CD4-positive, alpha-beta memory T cell (primary cell): ENCODE data around the gene R3HDML. TPM values are rescaled to one million over a fixed set of nuclear protein-coding genes. Genes with fewer than 3 reads are reported as not detected.

Experiments used
- CTCF ChIA-PET: fragments of 350-600 bp; sonication (Branson Sonifier 250); formaldehyde crosslinking; loops from one replicate; lab custom pipeline; 2021; ENCODE audit warnings: inconsistent platforms; ENCODE audit not compliant: partially characterized antibody; lab: Charles Lee
- POLR2A ChIA-PET: fragments of 350-600 bp; sonication (Branson Sonifier 250); formaldehyde crosslinking; loops from one replicate; lab custom pipeline; 2021; ENCODE audit not compliant: partially characterized antibody; lab: Charles Lee
- DNase-seq, 5 donors: peaks; one replicate each; pipeline versions ENCODE4 v3.0.0 to v3.0.0-alpha.2; 2020 to 2022; ENCODE audit warnings: mixed read lengths in 1 of 5
- H3K27ac ChIP-seq: one replicate; pipeline ENCODE4 v1.7.0; 2013; ENCODE audit warnings: low read depth, low read length
- H3K27me3 ChIP-seq: 2 replicates; pipeline ENCODE4 v1.7.0; 2013; ENCODE audit warnings: mild to moderate bottlenecking, low read length, moderate library complexity; ENCODE audit not compliant: insufficient read depth
- H3K36me3 ChIP-seq: 2 replicates; pipeline ENCODE4 v1.7.0; 2013; ENCODE audit warnings: mild to moderate bottlenecking, low read length, moderate library complexity; ENCODE audit not compliant: insufficient read depth
- H3K4me1 ChIP-seq: 2 replicates; pipeline ENCODE4 v1.7.0; 2013; ENCODE audit warnings: mild to moderate bottlenecking, low read length, moderate library complexity; ENCODE audit not compliant: insufficient read depth
- H3K4me3 ChIP-seq, 2 donors: one replicate each; pipeline ENCODE4 v1.7.0; 2013; ENCODE audit warnings: low read length in 2 of 2, mild to moderate bottlenecking in 1 of 2
- H3K9me3 ChIP-seq, 2 donors: one replicate each; pipeline ENCODE4 v1.7.0; 2013; ENCODE audit warnings: low read length in 2 of 2, control low read depth in 1 of 2; ENCODE audit not compliant: control insufficient read depth in 1 of 2
- H3K27ac Mint-ChIP-seq, 7 donors: one replicate each; pipeline ENCODE4 v1.8.0; 2020 to 2021; ENCODE audit warnings: mixed read lengths in 7 of 7, mild to moderate bottlenecking in 6 of 7, inconsistent platforms in 3 of 7, moderate library complexity in 3 of 7
- H3K27me3 Mint-ChIP-seq, 2 donors: one replicate each; pipeline ENCODE4 v1.8.0; 2020 to 2021; ENCODE audit warnings: mixed read lengths in 2 of 2
- H3K36me3 Mint-ChIP-seq, 2 donors: one replicate each; pipeline ENCODE4 v1.8.0; 2020 to 2021; ENCODE audit warnings: mixed read lengths in 2 of 2, inconsistent platforms in 1 of 2, mild to moderate bottlenecking in 1 of 2
- H3K4me1 Mint-ChIP-seq, 4 donors: one replicate each; pipeline ENCODE4 v1.8.0; 2020 to 2021; ENCODE audit warnings: mixed read lengths in 4 of 4, mild to moderate bottlenecking in 1 of 4
- H3K4me3 Mint-ChIP-seq, 8 donors: one replicate each; pipeline ENCODE4 v1.8.0; 2020 to 2021; ENCODE audit warnings: mixed read lengths in 8 of 8, mild to moderate bottlenecking in 7 of 8, moderate library complexity in 6 of 8, inconsistent platforms in 3 of 8
- H3K9me3 Mint-ChIP-seq, 8 donors: one replicate each; pipeline ENCODE4 v1.8.0; 2020 to 2021; ENCODE audit warnings: mixed read lengths in 8 of 8, mild to moderate bottlenecking in 5 of 8, inconsistent platforms in 3 of 8, moderate library complexity in 1 of 8
- intact Hi-C: fragments of 100-400 bp; cut with micrococcal nuclease; formaldehyde crosslinking; loops from one replicate; pipeline ENCODE4 v1.15.1; 2023
- polyA plus RNA-seq, 2 donors: library from polyadenylated mRNA; unstranded; fragments of 300-500 nt; fragmentation: Illumina TruSeq; gene quantifications; one replicate each; pipeline ENCODE4 v1.2.3, GENCODE V29; 2021
- total RNA-seq, 2 experiments: library from RNA; stranded (reverse); gene quantifications; one replicate each; pipeline ENCODE4 v1.2.3, GENCODE V29; 2021

The R3HDML gene
- total and polyA plus RNA-seq, 4 experiments from 2014 or later, result not detected

DNA sequence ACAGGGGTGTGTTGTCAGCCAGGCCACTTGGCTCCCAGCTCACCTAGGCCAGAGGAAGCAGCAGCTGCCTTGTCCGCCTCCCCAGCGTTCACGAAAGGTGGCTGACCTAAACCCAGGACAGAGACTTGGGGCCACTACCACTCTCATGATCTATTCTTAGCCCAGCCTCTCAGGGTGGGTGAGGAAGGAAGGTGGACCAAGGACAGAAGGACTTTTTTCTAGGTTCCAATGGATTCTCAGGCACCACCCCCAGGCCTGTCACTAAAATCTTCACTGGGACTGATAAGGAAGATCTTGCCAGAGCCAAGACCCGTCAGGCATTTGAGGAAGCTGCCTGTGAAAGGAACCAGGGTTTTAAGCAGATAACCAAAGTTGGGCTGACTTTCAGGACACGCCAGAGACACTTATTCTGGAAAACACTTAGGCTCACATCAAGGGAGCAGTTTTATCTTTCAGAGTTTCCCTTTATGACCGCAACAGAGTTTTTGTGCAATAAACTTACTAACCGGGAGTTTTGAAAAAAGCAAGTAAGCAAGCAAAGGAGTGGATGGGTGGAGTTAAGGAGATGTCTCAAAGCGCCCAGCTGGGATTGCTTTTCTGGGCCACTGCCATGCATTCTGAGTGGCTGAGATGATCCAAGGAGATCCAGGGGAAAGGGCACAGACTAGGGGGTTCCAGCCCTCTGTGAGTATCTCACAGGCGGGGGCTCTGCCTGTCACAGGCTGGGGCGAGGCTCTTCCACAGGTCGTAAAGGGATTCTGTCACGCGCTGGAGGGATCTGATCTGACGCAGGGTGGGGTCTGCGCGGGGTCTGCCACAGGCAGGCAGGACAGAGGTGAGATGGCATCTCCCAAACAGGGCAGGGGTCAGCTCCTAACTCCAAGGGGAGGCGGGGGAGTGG lies 26.8 kb upstream of the R3HDML start:
- Histone ChIP-seq H3K9me3 (no peaks in the 10 kb centered on the region), H3K4me3 (peak overlapping the region; percentile 78 to 92), H3K4me1 (peaks cover 23% of the 10 kb centered on the region), H3K36me3 (no peaks in the 10 kb centered on the region), H3K27me3 (no peaks in the 10 kb centered on the region), H3K27ac (peak overlapping the region; percentile 64)
- no peak for DNase-seq
- ChIA-PET POLR2A (interaction anchor here (1.0 to 7.4 kb wide), 4 partner anchors 85 to 211 kb away, joined by 3 to 173 read pairs (median 7); partner anchors contain the start of genes OSER1 and SERINC3), CTCF (interaction anchor here (0.6 to 8.7 kb wide), 25 partner anchors 8 to 1471 kb away, joined by 3 to 669 read pairs (median 5); partner anchors contain the start of gene OSER1)
- intact Hi-C loops, result loop anchor here (5.0 to 10.0 kb wide), 3 partner anchors 72 to 305 kb away; partner anchors contain the start of gene SERINC3
- H3K4me1 Mint-ChIP-seq, result peaks cover 18 to 29% (median 21%) of the 10 kb centered on the region in 4 donors
- H3K4me3 Mint-ChIP-seq, result peak overlapping the region; percentile 91 to 97 (median 95)
- H3K9me3 Mint-ChIP-seq, result peaks cover 0 to 4% (median 0%) of the 10 kb centered on the region in 8 donors
- H3K36me3 Mint-ChIP-seq, result peaks cover 7 to 14% of the 10 kb centered on the region in 2 donors
- peak overlapping the region; percentile 66 to 98 (median 93) for H3K27ac Mint-ChIP-seq
- H3K27me3 Mint-ChIP-seq, result peaks cover 0 to 2% of the 10 kb centered on the region in 2 donors

DNA sequence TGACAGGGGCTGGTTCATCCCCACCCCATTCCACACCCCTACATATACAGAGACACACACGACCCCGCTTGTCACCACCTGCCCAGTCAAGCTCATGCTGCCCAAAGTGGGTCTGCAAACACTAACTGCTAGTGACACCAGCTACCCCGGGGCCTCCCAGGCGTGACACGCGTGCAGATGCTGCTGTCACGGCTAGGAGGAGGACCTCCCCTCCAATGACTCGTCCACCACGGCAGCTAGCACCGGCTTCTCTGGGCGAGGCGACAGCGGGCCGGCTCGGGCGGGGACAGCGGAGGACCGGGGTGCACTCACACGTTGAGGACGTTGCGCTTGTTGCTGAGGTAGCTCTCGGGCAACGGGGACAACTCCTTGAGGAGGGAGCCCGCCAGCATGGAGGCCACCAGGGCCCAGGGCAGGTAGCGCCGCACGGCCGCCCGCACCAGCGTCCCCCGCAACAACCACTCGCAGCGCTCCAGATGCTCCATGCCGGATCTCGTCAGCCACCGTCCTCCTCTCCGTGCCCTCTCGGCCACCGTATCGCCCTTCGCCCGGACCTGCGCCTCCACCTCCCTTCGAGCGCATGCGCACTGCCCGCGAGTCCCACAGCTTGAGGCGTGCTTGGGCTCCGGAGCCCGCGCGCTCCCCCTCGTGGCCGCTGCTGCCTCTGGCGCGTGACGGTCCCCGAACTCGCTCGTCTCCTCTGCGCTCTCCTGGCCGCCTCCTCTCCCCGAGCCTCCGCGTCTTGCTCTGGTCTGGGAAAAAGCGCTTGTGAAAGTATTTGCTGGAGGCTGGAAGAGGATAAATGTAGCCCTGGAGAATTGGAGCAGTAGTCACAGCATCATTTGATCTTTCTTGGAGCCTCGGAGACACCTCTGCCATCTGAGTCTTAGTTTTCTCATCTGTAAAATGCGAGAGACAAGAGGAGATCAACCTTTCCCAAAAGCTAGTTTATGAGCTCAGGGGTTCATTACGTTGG lies 25.9 kb upstream of the R3HDML start, which contains the start of gene FITM2:
Gene FITM2 (minus strand): TSS at position 539 of the 976 bp plus-strand sequence. CDS start 54 bp downstream, at position 485.
- intact Hi-C loops, result loop anchor here (1.0 to 10.0 kb wide), 5 partner anchors 71 to 304 kb away; partner anchors contain the start of gene SERINC3
- CTCF ChIA-PET, result interaction anchor here (0.6 to 8.7 kb wide), 37 partner anchors 9 to 1470 kb away, joined by 3 to 669 read pairs (median 4); partner anchors contain the start of genes OSER1 and SERINC3
- POLR2A ChIA-PET, result interaction anchor here (0.6 to 7.4 kb wide), 6 partner anchors 18 to 645 kb away, joined by 3 to 173 read pairs (median 4); partner anchors contain the start of genes OSER1 and SERINC3
- H3K27ac ChIP-seq, result peak within 1 kb of the TSS; percentile 64
- Mint-ChIP-seq H3K36me3 (peaks cover 5 to 14% of the 10 kb centered on the region in 2 donors), H3K4me1 (peaks cover 18 to 29% (median 21%) of the 10 kb centered on the region in 4 donors), H3K4me3 (peak within 1 kb of the TSS; percentile 91 to 97 (median 95)), H3K27me3 (peaks cover 0 to 2% of the 10 kb centered on the region in 2 donors), H3K27ac (peak within 1 kb of the TSS; percentile 92 to 99 (median 95)), H3K9me3 (peaks cover 0 to 4% (median 0%) of the 10 kb centered on the region in 8 donors)
- peak within 1 kb of the TSS; percentile 78 to 92 for H3K4me3 ChIP-seq
- no peaks in the 10 kb centered on the region for H3K36me3 ChIP-seq
- no peaks in the 10 kb centered on the region for H3K9me3 ChIP-seq
- H3K4me1 ChIP-seq, result peaks cover 23% of the 10 kb centered on the region
- H3K27me3 ChIP-seq, result no peaks in the 10 kb centered on the region
- DNase-seq, result peak; percentile 96 to 98 (median 98)

DNA sequence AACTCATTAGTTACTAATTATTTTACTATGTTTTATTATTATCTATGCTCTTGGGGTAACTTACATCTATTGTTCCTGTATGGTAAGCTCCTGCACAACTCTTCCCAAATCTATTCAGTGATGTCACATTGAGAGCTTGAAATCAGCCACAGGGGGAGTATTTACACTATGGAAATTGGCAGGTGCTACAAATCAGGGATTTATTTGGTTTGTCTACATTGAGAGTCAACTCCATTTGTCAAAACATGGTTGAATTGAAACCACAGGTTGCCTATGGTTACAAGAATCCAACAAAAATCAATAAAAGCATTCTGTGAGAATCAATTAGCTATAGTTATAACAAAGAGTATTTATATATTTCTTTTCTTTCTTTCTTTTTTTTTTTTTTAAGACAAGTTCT lies 22.0 kb upstream of the R3HDML start:
- ChIA-PET POLR2A (interaction anchor here (7.4 kb wide), 1 partner anchor 99 kb away, joined by 173 read pairs; no protein-coding TSS in a partner anchor), CTCF (interaction anchor here (1.0 to 8.7 kb wide), 6 partner anchors 10 to 296 kb away, joined by 3 to 669 read pairs (median 4); partner anchors contain the start of gene OSER1)
- intact Hi-C loops, result loop anchor here (5.0 to 10.0 kb wide), 3 partner anchors 67 to 300 kb away; partner anchors contain the start of gene SERINC3
- Mint-ChIP-seq H3K4me3 (no peak overlapping the region), H3K27me3 (peaks cover 3 to 5% of the 10 kb centered on the region in 2 donors), H3K9me3 (peaks cover 0 to 4% (median 0%) of the 10 kb centered on the region in 8 donors), H3K27ac (peak overlapping the region in 1 of 7 donors; percentile 50), H3K36me3 (peaks cover 0 to 7% of the 10 kb centered on the region in 2 donors), H3K4me1 (peaks cover 8 to 16% (median 12%) of the 10 kb centered on the region in 4 donors)
- Histone ChIP-seq H3K27ac (no peak overlapping the region), H3K4me3 (no peak overlapping the region), H3K9me3 (no peaks in the 10 kb centered on the region), H3K36me3 (no peaks in the 10 kb centered on the region), H3K4me1 (peaks cover 12% of the 10 kb centered on the region), H3K27me3 (no peaks in the 10 kb centered on the region)
- DNase-seq, result no peak

DNA sequence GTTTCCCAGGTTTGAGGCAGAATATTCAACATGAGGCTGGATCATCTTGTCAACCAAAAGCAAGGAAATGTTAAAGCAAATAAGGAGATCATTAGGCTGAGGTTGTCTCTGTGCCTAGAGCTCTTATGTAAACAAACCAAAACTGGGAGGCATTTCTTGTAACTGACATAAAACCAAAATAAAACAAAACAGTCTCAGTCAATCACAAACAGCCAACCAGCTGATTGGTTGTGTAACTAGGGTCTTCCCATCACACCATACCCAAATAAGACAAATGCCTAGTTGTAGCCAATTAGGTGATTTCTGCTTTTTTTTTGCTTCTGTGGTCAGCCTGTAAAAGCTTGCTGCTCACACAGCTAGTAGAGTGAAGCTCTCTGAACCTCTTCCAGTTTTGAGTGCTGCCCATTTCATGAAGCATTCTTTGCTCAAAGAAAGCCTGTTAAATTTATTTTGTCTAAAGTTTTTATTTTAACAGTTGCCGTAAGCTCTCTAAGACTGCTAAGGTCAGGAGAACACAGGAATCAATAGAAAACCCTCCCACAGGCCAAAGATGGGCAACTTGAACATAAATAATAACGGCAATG lies 16.9 kb upstream of the R3HDML start:
- no peaks in the 10 kb centered on the region for H3K4me1 ChIP-seq
- no peaks in the 10 kb centered on the region for H3K36me3 Mint-ChIP-seq
- DNase-seq, result no peak
- H3K9me3 Mint-ChIP-seq, result no peaks in the 10 kb centered on the region
- CTCF ChIA-PET, result interaction anchor here (0.6 to 1.6 kb wide), 3 partner anchors 9 to 636 kb away, joined by 4 to 13 read pairs (median 8); partner anchors contain the start of gene FITM2
- H3K36me3 ChIP-seq, result no peaks in the 10 kb centered on the region
- H3K27ac ChIP-seq, result no peak overlapping the region
- H3K4me3 Mint-ChIP-seq, result no peak overlapping the region
- H3K27ac Mint-ChIP-seq, result no peak overlapping the region
- no peaks in the 10 kb centered on the region for H3K9me3 ChIP-seq
- H3K27me3 ChIP-seq, result no peaks in the 10 kb centered on the region
- POLR2A ChIA-PET, result no interaction called here
- no peak overlapping the region for H3K4me3 ChIP-seq
- no peaks in the 10 kb centered on the region for H3K4me1 Mint-ChIP-seq
- intact Hi-C loops, result loop anchor here (10.0 kb wide), 2 partner anchors 205 to 295 kb away; partner anchors contain the start of gene SERINC3
- peaks cover 3 to 7% of the 10 kb centered on the region in 2 donors for H3K27me3 Mint-ChIP-seq

DNA sequence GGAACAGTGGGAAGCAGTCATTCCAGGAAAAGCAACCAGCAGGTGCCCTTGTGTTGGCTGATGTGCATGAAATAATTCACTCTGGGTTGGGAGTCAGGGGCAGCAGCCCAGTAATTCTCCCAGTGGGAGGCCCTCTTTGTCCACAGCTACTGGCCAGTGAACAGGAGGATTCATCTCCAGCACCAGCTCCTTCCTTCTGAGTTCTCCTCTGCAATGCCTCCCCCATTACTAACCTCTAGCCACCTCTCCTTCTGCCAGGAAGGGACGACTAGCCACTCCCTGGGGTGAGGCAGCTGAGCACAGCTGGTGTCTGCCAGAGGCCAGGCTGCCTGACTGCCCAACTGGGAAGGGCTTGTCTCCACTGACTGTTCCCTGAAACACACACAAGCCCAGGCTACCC lies 12.5 kb upstream of the R3HDML start:
- H3K4me3 ChIP-seq, result no peak overlapping the region
- intact Hi-C loops, result no loop called here
- DNase-seq, result no peak
- Mint-ChIP-seq H3K9me3 (no peaks in the 10 kb centered on the region), H3K4me3 (no peak overlapping the region), H3K27ac (no peak overlapping the region), H3K36me3 (no peaks in the 10 kb centered on the region), H3K27me3 (peaks cover 6 to 7% of the 10 kb centered on the region in 2 donors), H3K4me1 (no peaks in the 10 kb centered on the region)
- H3K27me3 ChIP-seq, result no peaks in the 10 kb centered on the region
- ChIA-PET POLR2A (no interaction called here), CTCF (interaction anchor here (0.8 to 4.1 kb wide), 3 partner anchors 10 to 107 kb away, joined by 4 to 20 read pairs (median 4); no protein-coding TSS in a partner anchor)
- no peaks in the 10 kb centered on the region for H3K9me3 ChIP-seq
- H3K27ac ChIP-seq, result no peak overlapping the region
- no peaks in the 10 kb centered on the region for H3K36me3 ChIP-seq
- no peaks in the 10 kb centered on the region for H3K4me1 ChIP-seq
